ENCODE measurements around the gene ZNF610. TPM values are rescaled to one million over a fixed set of nuclear protein-coding genes. Genes with fewer than 3 reads are reported as not detected.

Gene ZNF610
- total RNA-seq, 2 experiments from 2014 or later, result 1.2 to 1.4 TPM

Other genes with a start within 250 kb of the ZNF610 start
- gene ZNF841, start 240.5 kb upstream of the ZNF610 start, total RNA-seq, result 10 to 100 TPM; 26.7 to 28.5 TPM
- gene ZNF616, start 196.3 kb upstream of the ZNF610 start, total RNA-seq, result 1 to 10 TPM; 7.9 to 8.5 TPM
- gene ZNF836, start 164.6 kb upstream of the ZNF610 start, total RNA-seq, result 10 to 100 TPM; 17.3 to 18.0 TPM
- 100 to 1,000 TPM; 203 to 209 TPM for gene PPP2R1A, start 146.2 kb upstream of the ZNF610 start, total RNA-seq
- 10 to 100 TPM; 23.3 to 24.1 TPM for gene ZNF766, start 66.7 kb upstream of the ZNF610 start, total RNA-seq
- 10 to 100 TPM; 12.4 to 14.0 TPM for gene ZNF480, start 39.1 kb upstream of the ZNF610 start, total RNA-seq
- 10 to 100 TPM; 15.5 to 15.9 TPM for gene ZNF880, start 33.7 kb downstream of the ZNF610 start, total RNA-seq
- 10 to 100 TPM; 10.8 to 11.7 TPM for gene ZNF528, start 61.6 kb downstream of the ZNF610 start, total RNA-seq
- not detected for gene ZNF534, start 92.9 kb downstream of the ZNF610 start, total RNA-seq
- gene ZNF578, start 117.3 kb downstream of the ZNF610 start, total RNA-seq, result 1 to 10 TPM in 1 of 2 experiments, under 1 TPM in 1; 0.95 to 1.2 TPM
- 10 to 100 TPM; 36.7 to 42.6 TPM for gene ZNF808, start 191.4 kb downstream of the ZNF610 start, total RNA-seq
- gene ZNF701, start 234.0 kb downstream of the ZNF610 start, total RNA-seq, result 10 to 100 TPM; 29.7 to 30.5 TPM

All from activated CD4-positive, alpha-beta memory T cell treated with anti-CD3 and anti-CD28 coated beads, Interleukin-2, amount 10 ng/mL, durations not matched to agents 7 days and 5 days (primary cell).